ENCODE measurements around the gene PUSL1.

DNA sequence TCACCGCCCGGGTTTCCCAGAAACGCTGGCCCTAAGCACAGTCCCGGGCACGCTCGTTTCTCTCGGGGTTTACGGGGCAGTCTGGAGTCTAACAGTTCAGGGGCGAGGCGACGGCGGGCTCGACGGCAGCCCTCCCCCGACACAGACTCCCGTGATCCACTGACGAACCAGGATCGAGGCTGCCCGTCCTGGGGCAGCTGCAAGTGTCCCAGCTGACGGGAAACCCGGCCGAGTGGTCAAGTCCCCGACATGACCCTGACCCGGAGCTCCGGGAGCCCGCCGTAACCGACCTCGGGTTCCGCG lies 35.2 kb upstream of the PUSL1 start:
- TF ChIP-seq, protein P1, sequence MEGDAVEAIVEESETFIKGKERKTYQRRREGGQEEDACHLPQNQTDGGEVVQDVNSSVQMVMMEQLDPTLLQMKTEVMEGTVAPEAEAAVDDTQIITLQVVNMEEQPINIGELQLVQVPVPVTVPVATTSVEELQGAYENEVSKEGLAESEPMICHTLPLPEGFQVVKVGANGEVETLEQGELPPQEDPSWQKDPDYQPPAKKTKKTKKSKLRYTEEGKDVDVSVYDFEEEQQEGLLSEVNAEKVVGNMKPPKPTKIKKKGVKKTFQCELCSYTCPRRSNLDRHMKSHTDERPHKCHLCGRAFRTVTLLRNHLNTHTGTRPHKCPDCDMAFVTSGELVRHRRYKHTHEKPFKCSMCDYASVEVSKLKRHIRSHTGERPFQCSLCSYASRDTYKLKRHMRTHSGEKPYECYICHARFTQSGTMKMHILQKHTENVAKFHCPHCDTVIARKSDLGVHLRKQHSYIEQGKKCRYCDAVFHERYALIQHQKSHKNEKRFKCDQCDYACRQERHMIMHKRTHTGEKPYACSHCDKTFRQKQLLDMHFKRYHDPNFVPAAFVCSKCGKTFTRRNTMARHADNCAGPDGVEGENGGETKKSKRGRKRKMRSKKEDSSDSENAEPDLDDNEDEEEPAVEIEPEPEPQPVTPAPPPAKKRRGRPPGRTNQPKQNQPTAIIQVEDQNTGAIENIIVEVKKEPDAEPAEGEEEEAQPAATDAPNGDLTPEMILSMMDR (IDR thresholded peaks at IDR 0.05), result no peak
- no peak for TF ChIP-seq EZH2 (IDR thresholded peaks at IDR 0.05; ENCODE audit: borderline replicate concordance, insufficient read depth, low read depth, low read length, poor library complexity, severe bottlenecking)

Measured in B cell (primary cell).